GM21390 (cell line): ENCODE measurements around the gene PRR5L.
"Not testable (repeated sequence)": the region's sequence is repeated elsewhere in the genome, so short reads cannot be mapped to it uniquely, and the experiment has no call there.

Source experiments
- ATAC-seq: cut with Tn5 transposase; IDR thresholded peaks from one replicate; pipeline ENCODE4 v1.9.1; 2021; ENCODE audit not compliant: unreplicated experiment

The PRR5L gene

DNA sequence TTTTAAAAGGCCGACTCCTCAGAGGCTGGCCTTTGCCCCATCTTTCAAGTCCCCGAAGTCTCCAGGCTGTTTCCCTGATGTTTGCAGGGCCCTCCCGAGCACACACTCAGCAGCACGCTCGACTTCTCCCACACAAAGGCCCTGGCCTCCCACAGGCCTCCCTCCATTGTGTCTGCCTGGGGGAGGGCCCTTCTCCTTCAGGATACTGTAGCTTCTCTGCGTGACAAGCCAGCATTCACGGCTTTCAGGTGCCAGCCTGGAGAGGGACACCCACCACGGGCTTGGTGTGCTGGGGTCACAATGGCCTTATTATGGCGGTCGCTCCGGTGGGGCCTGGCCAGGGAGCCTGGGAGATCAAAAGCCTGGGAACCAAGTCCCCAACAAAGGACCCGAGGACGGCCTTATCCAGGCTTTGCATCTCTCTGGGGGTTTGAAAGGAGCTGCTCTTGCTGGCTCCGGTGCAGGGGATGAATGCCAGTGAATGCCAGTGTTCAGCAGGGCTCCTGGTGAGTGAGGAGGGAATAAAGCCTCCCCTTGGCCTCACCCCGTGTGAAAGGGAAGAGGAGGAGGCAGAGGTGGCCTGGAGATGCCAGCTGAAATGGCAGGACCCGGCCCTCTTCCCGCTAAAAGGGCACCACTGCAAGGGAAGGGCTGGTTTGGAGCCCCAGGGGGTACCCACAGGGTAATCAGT, 159.0 kb downstream of the PRR5L start:
- no peak for ATAC-seq

DNA sequence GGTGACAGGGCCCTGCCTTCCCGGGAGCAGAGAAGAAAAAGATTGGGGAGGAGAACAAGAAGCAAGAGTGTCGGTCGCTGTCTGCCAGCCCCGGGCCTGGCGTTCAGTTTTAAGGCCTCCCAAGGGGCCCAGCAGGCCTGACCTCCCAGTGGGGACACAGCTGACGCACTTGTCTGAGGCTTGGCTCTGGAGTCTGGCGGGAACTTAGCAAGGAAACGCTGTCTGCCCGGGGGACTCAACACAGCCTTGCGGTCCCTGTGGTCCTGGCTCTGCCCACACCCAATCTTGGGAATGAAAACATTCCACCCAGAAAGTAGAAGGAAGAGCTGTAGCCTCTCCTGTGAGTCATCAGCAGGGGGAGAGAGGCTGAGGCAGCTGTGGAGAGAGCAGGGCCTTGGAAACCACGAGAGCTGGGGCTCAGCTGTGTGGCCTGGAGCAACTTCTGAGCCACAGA, 159.6 kb downstream of the PRR5L start:
- no peak for ATAC-seq

DNA sequence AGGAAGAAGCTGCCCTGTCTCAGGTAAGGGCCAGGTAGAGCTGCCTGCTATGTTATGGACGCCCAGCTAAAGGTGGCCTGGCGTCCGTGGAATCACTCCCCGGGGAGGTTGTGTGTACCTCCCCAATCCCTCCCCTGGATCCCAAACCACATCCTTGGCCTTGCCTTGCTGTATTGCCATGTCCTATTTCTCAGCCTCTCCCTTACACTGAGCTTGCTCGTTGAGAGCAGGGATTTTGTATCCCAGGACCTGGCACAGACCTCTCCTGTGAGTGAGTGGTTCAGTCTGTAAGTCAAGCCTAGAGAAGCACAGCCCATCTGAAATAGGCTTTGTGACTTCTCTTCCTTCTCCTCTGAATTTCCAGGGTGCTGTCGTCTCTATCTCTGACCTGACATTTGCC, 160.1 kb downstream of the PRR5L start:
- no peak for ATAC-seq

DNA sequence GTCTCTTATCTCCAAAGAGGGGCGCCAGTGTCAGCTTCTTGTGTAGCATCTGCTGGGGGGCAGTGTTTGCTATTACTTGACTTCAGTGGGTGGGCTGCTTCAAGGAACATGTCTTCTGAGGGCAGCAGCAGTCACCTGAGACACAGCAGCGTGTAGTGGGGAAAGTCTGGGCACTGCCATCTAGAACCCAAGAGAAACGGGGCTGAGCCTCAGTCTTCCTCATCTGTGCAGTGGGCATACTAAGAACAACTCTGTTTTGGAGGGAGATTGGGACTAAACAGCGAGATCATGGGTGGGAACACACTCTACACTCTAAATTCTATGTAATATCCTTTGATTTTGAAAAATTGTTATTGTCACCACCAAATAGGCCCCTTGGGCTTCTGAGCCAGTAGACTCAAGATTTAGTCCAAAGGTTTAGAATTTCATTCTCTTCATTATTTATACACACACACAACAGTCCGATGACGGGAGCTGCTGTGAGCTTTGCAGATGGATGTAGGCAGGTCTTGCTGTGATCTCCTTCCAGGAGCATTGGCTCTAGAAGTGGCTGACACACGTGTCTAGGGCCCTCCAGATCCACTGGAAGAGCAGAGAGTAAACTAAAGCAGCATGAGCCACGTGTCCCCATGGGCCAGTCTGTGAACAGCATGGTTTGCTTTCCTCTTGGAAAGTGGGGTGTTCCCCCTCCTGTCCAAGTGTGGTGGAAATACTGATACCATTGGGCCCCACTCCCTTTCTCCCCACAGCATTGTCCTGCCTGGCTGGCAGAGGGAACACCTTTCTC, 162.2 kb downstream of the PRR5L start:
- no peak for ATAC-seq

DNA sequence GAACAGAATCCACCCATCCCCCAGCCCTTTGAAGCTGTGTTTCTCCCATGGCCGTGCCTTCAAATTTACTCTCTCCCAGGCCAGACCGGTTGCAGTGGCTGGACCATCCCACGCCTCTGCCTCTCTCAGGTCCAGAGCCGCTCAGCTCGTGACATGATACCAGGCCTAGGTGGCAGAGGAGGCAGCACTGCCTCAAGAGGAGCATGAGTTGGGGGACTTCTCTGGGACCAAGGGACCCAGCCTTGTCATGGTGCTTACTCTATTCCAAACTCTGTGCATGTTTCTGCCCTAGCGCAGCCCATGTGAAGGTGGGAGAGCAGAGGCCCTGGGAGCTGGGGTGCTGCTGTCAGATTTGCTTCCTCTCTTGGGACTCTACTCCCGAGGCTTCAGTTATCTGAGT, 163.0 kb downstream of the PRR5L start:
- no peak for ATAC-seq

DNA sequence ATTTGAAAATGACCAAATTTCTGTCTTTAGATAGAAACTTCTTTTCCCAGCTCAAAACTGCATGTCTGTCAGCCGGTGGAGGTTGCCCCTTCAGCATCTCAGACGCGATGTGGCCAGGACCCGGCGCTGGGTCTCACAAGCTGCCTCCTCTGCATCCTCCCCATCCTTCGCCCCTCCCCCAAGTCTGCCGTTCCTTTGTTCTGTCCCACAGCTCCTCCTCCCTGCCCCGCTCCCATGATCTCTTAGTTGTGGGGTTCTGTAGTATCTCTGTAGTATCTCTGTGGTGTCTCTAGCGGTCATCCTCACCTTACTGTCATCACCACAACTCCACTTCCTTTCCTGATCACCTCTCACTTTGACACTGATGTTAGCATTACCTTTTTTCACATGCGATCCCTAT, 164.1 kb downstream of the PRR5L start:
- no peak for ATAC-seq

DNA sequence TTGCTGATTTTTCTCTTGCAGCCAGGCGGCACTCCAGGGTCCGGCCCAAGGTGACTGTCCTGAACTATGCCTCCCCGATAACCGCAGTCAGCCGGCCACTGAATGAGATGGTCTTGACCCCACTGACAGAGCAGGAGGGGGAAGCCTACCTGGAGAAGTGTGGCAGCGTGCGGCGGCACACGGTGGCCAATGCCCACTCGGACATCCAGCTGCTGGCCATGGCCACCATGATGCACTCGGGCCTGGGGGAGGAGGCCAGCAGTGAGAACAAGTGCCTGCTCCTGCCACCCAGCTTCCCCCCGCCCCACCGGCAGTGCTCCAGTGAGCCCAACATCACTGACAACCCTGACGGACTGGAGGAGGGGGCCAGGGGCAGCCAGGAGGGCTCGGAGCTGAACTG, 166.2 kb downstream of the PRR5L start:
- no peak for ATAC-seq

DNA sequence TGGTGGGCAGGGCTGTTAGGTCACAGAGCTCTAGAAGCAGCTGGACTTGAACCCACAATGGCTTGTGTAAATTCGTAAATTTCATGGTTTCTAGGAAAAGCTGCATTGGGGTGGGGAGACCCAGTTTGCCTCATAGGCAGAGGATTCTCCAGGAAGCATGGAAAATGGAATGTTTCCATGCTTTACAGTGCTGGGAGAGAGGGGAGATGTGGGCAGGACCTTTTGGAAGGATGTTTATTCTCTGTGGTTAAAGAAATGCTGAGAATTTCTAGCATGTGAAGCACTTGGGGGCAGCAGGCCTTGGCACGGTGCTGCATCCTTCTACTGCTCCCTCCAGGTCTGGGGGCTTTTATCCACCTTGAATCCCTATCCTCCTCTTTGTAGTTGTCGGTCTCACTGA, 167.7 kb downstream of the PRR5L start:
- no peak for ATAC-seq

DNA sequence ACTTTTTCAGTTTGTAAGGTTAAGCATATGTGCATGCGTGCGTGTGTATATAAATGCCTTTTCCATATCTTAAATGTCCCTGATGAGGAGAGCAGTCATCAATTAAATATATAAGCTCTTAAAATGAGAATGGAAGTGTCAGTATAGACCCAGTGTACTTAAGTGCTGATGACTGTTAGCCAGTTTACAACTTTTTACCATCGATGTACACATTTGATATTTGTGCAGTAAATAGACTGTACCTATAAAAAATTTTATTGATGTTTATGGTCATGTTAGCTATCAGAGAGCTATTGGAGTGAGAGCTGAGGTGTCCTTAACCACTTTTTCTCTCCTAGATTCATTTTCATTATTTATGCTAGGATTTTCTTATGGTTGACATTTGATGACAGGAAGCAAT, 168.6 kb downstream of the PRR5L start:
- ATAC-seq = no peak

DNA sequence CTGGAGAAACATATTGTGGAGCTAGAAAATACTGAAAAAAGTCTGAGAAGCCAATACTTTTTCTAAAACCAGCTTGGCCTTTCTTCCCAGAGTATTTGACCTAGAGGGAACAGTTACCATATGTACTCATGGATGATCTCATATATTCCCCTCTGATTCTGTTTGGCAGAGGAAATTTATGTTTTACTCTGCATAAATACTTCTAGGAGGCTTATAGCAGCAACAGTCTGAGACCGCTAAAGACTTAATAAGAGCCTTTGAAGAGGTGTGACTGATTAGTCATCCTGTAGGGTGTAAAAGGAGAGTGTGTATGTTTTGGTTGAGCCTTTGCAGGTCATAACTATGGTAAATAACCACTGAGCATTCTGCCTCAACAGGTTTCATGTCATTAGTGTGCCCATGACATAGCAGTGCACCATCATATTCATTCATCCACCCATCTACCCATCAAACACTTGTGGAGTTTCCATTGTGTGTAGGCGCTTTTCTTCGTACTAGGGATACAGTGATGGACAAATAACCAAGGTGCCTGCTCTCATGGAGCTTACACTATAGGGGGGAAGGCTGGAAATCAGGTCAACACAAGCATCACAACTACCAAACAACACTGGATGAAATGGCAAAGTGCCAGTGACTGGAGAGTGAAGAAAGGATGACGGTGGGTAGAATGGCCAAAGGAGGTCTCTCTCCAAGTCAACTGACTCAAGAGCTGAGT, 169.5 kb downstream of the PRR5L start:
- ATAC-seq = no peak

DNA sequence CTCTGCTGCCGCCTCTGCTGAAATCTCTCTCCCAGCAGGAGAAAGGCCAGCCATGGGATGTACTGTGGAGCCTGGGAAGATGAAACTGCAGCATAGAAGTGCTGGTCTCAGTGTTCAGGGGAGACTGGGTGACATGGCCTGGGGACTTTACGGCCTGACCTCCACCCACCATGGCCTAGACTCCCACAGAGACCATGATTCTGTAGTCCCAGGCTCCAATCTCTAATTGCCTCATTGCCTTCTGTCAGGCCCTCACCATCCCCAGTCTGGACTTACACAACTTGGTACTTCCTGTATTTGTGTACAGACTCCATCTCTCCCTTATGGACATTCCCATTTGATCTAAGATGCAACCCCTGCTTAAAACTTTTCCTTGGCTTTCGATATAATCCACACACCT, 170.9 kb downstream of the PRR5L start:
- ATAC-seq = no peak

DNA sequence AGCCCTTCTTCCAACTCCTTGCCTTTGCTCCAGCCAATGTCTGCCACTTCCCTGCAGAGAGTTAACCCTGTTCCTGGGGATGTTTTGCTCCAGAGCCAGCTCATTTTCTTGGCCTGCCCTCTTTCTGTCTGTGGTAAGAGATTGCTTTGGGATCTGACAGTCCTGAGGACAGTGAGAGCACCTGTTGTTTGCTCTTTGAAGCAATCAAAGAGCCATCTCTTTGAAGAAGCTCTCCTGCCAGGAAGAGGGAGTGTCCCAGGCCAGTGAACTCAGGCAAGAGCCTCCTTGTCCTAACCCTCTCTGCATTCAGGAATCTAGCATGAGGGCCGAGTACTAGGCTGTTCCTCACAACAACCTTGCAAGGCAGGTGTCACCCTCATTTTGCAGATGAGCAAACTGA, 171.8 kb downstream of the PRR5L start:
- no peak for ATAC-seq

DNA sequence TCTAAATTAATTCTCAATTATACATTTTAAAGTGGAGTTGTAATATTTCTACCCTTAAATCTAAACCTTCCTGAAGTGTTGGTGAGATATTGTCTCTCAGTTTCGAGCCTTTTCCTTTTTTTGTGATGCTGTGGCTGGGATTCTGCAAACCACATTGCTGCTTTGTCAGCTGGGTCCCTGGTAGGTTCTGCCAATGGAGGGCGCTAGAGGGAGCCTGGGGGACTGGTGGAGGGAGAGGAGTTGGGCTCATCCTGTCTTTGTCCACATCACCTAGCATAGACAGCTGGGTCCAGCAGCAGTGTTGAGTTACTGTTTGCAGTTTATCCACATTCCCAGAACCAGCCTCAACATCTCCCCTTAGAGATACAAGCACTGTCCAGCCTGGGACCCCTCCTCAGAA, 173.0 kb downstream of the PRR5L start:
- ATAC-seq = no peak

DNA sequence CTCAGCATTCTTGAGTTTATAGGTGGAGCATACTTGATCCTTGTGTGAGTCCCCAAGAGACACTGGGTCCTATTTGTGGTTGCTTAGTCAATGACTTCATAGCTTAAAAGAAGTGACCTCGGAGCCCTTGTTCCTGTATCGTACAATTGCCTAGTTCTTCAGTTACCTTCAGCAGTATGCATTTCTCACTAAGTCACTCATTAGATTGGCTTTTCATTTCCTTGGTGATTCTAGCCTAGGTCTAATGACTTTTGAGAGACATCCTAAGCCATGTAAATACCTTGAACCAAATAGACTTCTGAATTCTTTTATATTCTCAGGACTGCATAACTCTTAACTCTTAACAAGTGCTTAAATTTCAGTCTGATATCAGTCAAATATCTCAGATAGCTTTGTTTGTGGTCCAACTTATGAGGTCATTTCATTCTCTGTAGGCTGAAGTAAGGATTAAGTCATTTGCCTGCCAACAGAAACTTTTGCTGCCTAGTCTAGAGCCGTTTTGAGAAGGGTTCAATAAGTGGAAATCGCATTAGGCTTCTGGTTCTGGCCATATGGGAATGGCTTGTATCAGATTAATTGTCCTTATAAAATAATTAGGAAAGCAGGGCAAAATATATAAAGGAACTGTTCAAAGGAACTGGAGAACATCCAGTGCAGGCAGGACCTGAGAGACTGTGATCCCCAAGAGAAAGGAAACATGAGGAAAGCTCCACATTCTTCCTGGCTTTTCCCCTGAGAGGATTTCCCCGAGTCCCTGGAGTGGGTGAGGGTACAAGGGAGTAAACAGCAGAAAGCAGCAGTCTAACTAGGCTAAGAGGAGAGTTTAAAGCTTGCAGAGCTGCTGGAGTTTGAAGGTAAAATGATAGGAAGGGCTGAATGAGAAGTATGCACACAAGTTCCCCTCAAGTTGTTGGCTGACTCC, 174.1 kb downstream of the PRR5L start:
- ATAC-seq = no peak

DNA sequence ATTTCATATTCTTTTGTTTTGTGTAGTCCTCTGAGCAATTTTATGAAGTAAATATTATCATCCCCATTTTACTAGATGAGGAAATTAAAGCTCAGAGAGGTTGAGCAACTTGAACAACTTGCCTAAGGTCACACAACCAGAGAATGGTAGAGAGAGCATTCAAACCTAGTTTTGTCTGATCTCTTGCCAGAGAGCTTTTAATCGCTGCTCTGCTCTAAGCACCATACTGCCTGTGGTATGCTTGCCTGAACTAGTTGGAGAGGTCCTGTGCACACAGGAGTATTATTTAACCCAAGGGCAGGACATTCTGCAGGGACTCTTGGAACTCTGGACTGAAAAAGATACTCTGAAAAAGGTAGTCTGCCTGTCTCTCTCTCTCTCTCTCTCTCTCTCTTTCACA, 175.5 kb downstream of the PRR5L start:
- ATAC-seq = no peak

DNA sequence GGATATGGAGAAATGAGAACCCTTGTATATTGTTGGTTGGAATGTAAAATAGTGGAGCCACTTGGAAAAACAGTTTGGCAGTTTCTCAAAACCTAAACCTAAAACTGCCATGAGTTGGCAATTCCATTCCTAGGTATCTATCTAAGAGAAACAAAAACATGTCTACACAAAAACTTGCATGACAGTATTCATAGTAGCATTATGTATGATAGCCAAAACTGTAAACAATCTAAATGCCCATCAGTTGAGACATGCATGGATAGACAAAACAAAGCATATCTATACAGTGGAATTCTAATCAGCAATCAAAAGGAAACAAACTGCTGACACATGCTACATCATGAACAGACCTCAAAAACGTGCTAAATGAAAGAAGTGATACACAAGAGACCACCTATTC, 179.1 kb downstream of the PRR5L start:
- no peak for ATAC-seq

DNA sequence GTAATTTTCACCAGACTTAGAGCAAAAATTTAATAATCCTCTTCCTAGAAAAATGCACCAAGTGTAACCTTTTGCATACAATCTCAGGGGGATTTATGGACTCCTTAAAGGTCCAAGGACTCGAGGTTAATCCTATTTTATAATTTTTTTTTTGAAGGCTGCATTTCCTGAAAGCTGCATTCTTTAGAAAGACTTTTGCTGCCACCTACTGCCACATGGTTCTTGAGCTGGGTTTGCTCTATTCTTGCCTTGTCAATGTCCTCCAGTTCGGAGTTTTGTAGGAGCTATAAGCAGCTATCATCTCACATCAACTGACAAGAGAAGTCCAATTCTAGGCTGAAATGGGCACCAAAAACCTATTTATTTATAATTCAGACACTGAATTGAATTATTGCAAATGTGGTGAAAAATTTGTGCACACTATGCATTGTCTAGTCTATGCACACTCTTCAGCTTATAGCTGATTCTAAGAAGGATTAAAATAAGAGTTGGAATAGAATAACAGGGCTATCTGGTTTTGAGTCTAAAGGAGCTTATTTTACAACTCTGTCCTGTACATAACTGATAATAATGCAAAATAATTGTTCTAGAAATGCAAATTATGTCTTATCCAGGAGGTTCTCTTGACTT, 182.7 kb downstream of the PRR5L start:
- ATAC-seq = no peak

DNA sequence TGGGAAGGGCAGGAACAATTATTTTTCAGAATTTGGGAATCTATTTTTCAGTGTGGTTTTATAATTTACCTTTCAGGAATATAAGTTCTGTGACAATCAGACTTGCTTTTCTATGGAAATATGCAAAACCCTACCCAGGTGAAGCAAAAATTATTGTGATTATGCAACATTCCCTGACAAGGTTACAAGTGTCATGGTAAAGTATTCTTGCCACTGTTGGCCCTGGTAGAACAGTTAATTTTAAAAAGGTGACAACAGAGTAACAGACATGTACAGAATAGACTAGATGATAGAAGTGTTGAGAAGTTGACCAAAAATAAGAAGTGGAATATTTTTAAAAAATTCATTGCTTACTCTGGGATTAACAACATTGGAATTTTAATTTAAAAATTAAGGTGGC, 184.7 kb downstream of the PRR5L start:
- ATAC-seq = no peak

DNA sequence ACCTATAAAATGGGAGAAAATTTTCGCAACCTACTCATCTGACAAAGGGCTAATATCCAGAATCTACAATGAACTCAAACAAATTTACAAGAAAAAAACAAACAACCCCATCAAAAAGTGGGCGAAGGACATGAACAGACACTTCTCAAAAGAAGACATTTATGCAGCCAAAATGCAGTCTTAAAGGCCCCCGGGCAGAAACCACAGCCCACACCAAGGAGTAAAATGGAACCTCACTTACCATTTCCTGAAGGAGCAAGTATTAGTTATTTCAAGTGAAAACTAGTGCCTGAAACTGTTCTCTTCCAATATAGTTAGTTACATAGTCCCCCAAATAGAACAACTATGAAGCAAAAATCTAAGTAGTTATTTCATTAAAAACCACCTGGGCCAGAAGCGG, 187.0 kb downstream of the PRR5L start:
- not testable (repeated sequence) for ATAC-seq

DNA sequence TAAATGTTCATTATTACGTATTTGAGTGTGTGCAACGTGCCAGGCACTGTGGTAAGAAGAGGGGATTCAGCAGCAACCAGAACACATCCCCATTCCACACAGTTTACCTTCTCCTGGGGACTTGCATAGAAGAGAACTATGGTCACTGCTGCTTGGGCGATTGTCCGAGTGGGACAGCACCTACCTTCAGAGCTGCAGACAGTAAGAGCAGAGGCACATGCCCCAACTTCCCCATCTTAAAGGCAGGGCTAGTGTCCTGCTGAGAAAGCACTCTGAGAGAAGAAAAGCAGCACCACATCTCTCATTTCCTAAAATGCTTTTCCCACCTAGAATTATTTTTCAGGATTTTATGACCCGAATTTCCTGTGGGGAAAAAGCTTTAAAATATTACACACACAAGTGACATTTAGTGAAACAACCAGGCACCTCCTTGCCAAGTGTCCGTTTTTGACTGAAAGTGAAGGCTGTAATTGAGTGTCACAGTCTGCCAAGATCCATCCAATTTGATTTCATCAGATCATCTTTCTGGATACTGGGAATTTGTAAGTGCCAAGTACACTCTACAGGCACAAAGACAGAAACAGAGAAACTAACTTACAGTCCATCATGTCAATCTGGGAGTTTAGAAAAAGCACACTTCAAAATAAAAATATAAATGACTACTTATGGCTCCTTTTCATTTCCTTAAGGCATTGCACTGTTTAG, 189.4 kb downstream of the PRR5L start:
- no peak for ATAC-seq
